ENCODE results near the gene ACKR1. TPM values are rescaled to one million over a fixed set of nuclear protein-coding genes. Genes with fewer than 3 reads are reported as not detected.

Gene ACKR1
- total RNA-seq, 4 donors from 2014 or later = 31.1 to 315 (median 128) TPM

- TF ChIP-seq EP300 (IDR thresholded peaks at IDR 0.05) (no peak), POLR2AphosphoS5 (IDR thresholded peaks at IDR 0.05) (no peak), CTCF (IDR thresholded peaks at IDR 0.05) (no peak), POLR2A (IDR thresholded peaks at IDR 0.05; ENCODE audit: low read depth) (no peak)
- WGBS = 85% methylated on average over 2 of the region's 2 CpGs
- no peak for DNase-seq (ENCODE audit: extremely low spot score)
Measured at GRCh38 chr1:159184201-159184600, 20.5 kb upstream of the ACKR1 start.

DNA sequence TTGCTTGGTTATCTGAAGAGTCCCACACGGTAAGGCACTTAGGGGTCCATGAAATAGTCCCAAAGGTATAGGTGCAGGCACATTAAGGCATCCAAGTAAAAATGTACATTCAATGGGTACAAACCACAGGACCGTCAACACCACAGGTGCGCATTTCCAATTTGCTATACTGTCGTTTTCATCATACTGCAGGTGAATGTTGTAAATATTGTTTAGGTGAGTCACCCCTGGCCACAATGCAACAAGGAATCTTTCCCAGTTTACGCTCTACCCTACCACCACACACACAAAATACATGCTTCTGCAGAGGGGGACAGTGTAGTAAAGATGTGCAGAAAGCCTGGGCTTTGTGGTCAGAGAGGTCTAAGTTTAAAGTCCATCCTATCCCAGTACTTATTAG is 19.6 kb upstream of the ACKR1 start:
- Histone ChIP-seq H3K4me3 (no peak overlapping the region), H3K27ac (replicated peaks in 1 of 4) (no peak overlapping the region), H3K27me3 (peaks cover 0 to 45% (median 0%) of the 10 kb centered on the region in 4 donors), H3K9me3 (no peaks in the 10 kb centered on the region), H3K4me1 (peaks cover 7 to 18% (median 12%) of the 10 kb centered on the region in 4 donors), H3K36me3 (no peaks in the 10 kb centered on the region)
- WGBS = 91% methylated on average over 5 of the region's 5 CpGs
- no peak for DNase-seq (ENCODE audit: extremely low spot score)
- intact Hi-C loops (cut with DNase I) = no loop called here
- TF ChIP-seq CTCF (IDR thresholded peaks at IDR 0.05) (no peak), POLR2A (IDR thresholded peaks at IDR 0.05; ENCODE audit: low read depth) (no peak), EP300 (IDR thresholded peaks at IDR 0.05) (no peak), POLR2AphosphoS5 (IDR thresholded peaks at IDR 0.05) (no peak)

More at GRCh38 chr1:159184201-159184600, 20.5 kb upstream of the ACKR1 start:
- Histone ChIP-seq H3K27ac (replicated peaks in 1 of 4) (no peak overlapping the region), H3K36me3 (no peaks in the 10 kb centered on the region), H3K4me3 (no peak overlapping the region), H3K4me1 (peaks cover 7 to 18% (median 12%) of the 10 kb centered on the region in 4 donors), H3K9me3 (no peaks in the 10 kb centered on the region), H3K27me3 (peaks cover 0 to 38% (median 0%) of the 10 kb centered on the region in 4 donors)
- intact Hi-C loops (cut with DNase I) = no loop called here

DNA sequence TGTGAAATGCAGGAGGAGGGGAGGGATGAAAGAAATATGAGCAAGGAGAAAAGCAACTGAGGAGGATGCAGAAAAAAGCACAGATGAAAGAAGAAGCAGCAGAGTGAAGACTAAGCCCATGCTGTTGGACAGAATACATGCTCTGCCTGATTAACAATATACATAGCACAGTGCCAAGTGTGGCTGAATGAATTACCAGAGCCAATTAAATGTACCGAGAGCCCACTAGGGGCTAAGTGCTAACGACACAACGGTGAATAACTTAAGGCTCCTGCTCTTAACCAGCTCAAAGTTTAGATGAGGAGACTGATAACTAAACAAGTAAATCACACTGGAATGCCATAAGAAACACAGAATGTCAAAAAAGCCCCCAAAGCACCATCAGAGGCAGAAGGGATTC is 17.6 kb upstream of the ACKR1 start:
- Histone ChIP-seq H3K27me3 (peaks cover 0 to 37% (median 0%) of the 10 kb centered on the region in 4 donors), H3K27ac (replicated peaks in 1 of 4) (no peak overlapping the region), H3K36me3 (no peaks in the 10 kb centered on the region), H3K4me3 (no peak overlapping the region), H3K4me1 (peaks cover 7 to 18% (median 12%) of the 10 kb centered on the region in 4 donors), H3K9me3 (no peaks in the 10 kb centered on the region)
- intact Hi-C loops (cut with DNase I) = no loop called here
- no peak for TF ChIP-seq CTCF (IDR thresholded peaks at IDR 0.05)
- no peak for TF ChIP-seq POLR2A (IDR thresholded peaks at IDR 0.05; ENCODE audit: low read depth)
- TF ChIP-seq EP300 (IDR thresholded peaks at IDR 0.05) = no peak
- no peak for TF ChIP-seq POLR2AphosphoS5 (IDR thresholded peaks at IDR 0.05)
- no peak for DNase-seq (ENCODE audit: extremely low spot score)
- WGBS = 47% methylated on average over 3 of the region's 3 CpGs

- no peaks in the 10 kb centered on the region for H3K9me3 ChIP-seq
- peak overlapping the region; percentile 40 to 56 (median 44) for H3K4me3 ChIP-seq
- peaks cover 0 to 40% (median 0%) of the 10 kb centered on the region in 4 donors for H3K27me3 ChIP-seq
- no peak for DNase-seq (ENCODE audit: extremely low spot score)
- H3K27ac ChIP-seq (replicated peaks in 1 of 4) = peak overlapping the region in 2 of 4 donors; percentile 26 to 27
- WGBS = 30% methylated on average over 14 of the region's 14 CpGs
- TF ChIP-seq CTCF (IDR thresholded peaks at IDR 0.05) (no peak), EP300 (IDR thresholded peaks at IDR 0.05) (no peak), POLR2AphosphoS5 (IDR thresholded peaks at IDR 0.05) (no peak), POLR2A (IDR thresholded peaks at IDR 0.05; ENCODE audit: low read depth) (no peak)
- intact Hi-C loops (cut with DNase I) = no loop called here
- H3K36me3 ChIP-seq = no peaks in the 10 kb centered on the region
- peaks cover 7 to 18% (median 12%) of the 10 kb centered on the region in 4 donors for H3K4me1 ChIP-seq
Measured at GRCh38 chr1:159187647-159188374, 16.9 kb upstream of the ACKR1 start.
